Activated CD4-positive, alpha-beta memory T cell treated with anti-CD3 and anti-CD28 coated beads for 36 hours (primary cell): ENCODE measurements around the gene GRAMD1A. TPM values are rescaled to one million over a fixed set of nuclear protein-coding genes. Genes with fewer than 3 reads are reported as not detected.
A peak's percentile ranks its signal among the peaks of the same experiment; 100 is the strongest.

Experiments
- CTCF ChIA-PET: fragments of 350-600 bp; sonication (Branson Sonifier 250); formaldehyde crosslinking; loops from one replicate; lab custom pipeline; 2021; ENCODE audit warnings: antibody characterized with exemption, inconsistent platforms; lab: Charles Lee
- POLR2A ChIA-PET: fragments of 350-600 bp; sonication (Branson Sonifier 250); formaldehyde crosslinking; loops from one replicate; lab custom pipeline; 2021; ENCODE audit warnings: antibody characterized with exemption; lab: Charles Lee
- DNase-seq: peaks from one replicate; pipeline ENCODE4 v3.0.0-alpha.2; 2020
- H3K27ac Mint-ChIP-seq: one replicate; pipeline ENCODE4 v1.8.0; 2021; ENCODE audit warnings: mixed read lengths
- H3K27me3 Mint-ChIP-seq: one replicate; pipeline ENCODE4 v1.8.0; 2021; ENCODE audit warnings: mixed read lengths
- H3K36me3 Mint-ChIP-seq: one replicate; pipeline ENCODE4 v1.8.0; 2021; ENCODE audit warnings: mixed read lengths
- H3K4me1 Mint-ChIP-seq: one replicate; pipeline ENCODE4 v1.8.0; 2021; ENCODE audit warnings: low read depth, mixed read lengths
- H3K4me3 Mint-ChIP-seq: one replicate; pipeline ENCODE4 v1.8.0; 2021; ENCODE audit warnings: mild to moderate bottlenecking, mixed read lengths
- H3K9me3 Mint-ChIP-seq: one replicate; pipeline ENCODE4 v1.8.0; 2021; ENCODE audit warnings: mixed read lengths
- intact Hi-C: fragments of 100-400 bp; cut with micrococcal nuclease; formaldehyde crosslinking; loops from one replicate; pipeline ENCODE4 v1.15.1; 2023
- total RNA-seq, 2 experiments: library from RNA; stranded (reverse); gene quantifications; one replicate each; pipeline ENCODE4 v1.2.3, GENCODE V29; 2021

GRAMD1A gene
- total RNA-seq, 2 experiments from 2014 or later: 204 to 223 TPM

GRCh38 chr19:35059006-35059798 lies 59.1 kb downstream of the GRAMD1A start:
- Mint-ChIP-seq H3K9me3 (no peaks in the 10 kb centered on the region), H3K27ac (no peak overlapping the region), H3K27me3 (no peaks in the 10 kb centered on the region), H3K4me1 (peaks cover 8% of the 10 kb centered on the region), H3K36me3 (no peaks in the 10 kb centered on the region), H3K4me3 (no peak overlapping the region)
- intact Hi-C loops: no loop called here
- no peak for DNase-seq
- POLR2A ChIA-PET: no interaction called here
- CTCF ChIA-PET: interaction anchor here (0.6 to 2.1 kb wide), 4 partner anchors 8 to 191 kb away, joined by 3 to 11 read pairs (median 6); no protein-coding TSS in a partner anchor

DNA sequence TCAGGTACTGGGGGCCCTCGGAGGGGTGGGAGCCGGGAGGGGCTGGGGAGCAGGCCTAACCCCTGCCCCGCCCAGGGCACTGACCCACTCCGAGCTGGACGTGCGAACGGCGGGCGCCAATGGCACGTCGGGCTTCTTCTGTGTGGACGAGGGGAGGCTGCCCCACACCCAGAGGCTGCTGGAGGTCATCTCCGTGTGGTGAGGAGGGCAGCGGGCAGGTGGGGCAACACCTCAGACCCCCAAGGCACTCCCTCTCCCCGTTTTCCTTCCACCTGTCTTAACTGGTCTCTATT lies 59.6 kb downstream of the GRAMD1A start:
- no peak for DNase-seq
- intact Hi-C loops: loop anchor here (10.0 kb wide), 1 partner anchor 155 kb away; no protein-coding TSS in a partner anchor
- Mint-ChIP-seq H3K9me3 (no peaks in the 10 kb centered on the region), H3K4me3 (no peak overlapping the region), H3K27ac (no peak overlapping the region), H3K27me3 (no peaks in the 10 kb centered on the region), H3K4me1 (peaks cover 11% of the 10 kb centered on the region), H3K36me3 (no peaks in the 10 kb centered on the region)
- ChIA-PET CTCF (no interaction called here), POLR2A (no interaction called here)

- intact Hi-C loops: loop anchor here (10.0 kb wide), 1 partner anchor 154 kb away; no protein-coding TSS in a partner anchor
- CTCF ChIA-PET: no interaction called here
- DNase-seq: no peak
- POLR2A ChIA-PET: no interaction called here
- H3K27me3 Mint-ChIP-seq: no peaks in the 10 kb centered on the region
- H3K4me1 Mint-ChIP-seq: peaks cover 11% of the 10 kb centered on the region
- no peaks in the 10 kb centered on the region for H3K36me3 Mint-ChIP-seq
- no peak overlapping the region for H3K4me3 Mint-ChIP-seq
- H3K27ac Mint-ChIP-seq: no peak overlapping the region
- no peaks in the 10 kb centered on the region for H3K9me3 Mint-ChIP-seq
These were observed 60.2 kb downstream of the GRAMD1A start for GRCh38 chr19:35060160-35060855.

- peaks cover 14% of the 10 kb centered on the region for H3K4me1 Mint-ChIP-seq
- H3K9me3 Mint-ChIP-seq: peaks cover 3% of the 10 kb centered on the region
- no peaks in the 10 kb centered on the region for H3K36me3 Mint-ChIP-seq
- intact Hi-C loops: loop anchor here (10.0 kb wide), 1 partner anchor 153 kb away; no protein-coding TSS in a partner anchor
- H3K4me3 Mint-ChIP-seq: no peak overlapping the region
- ChIA-PET CTCF (interaction anchor here (1.4 to 3.8 kb wide), 2 partner anchors 18 to 74 kb away, joined by 3 to 22 read pairs; partner anchors contain the start of gene LGI4), POLR2A (no interaction called here)
- no peak overlapping the region for H3K27ac Mint-ChIP-seq
- no peaks in the 10 kb centered on the region for H3K27me3 Mint-ChIP-seq
- no peak for DNase-seq
These were observed 61.7 kb downstream of the GRAMD1A start for GRCh38 chr19:35061583-35062373.

DNA sequence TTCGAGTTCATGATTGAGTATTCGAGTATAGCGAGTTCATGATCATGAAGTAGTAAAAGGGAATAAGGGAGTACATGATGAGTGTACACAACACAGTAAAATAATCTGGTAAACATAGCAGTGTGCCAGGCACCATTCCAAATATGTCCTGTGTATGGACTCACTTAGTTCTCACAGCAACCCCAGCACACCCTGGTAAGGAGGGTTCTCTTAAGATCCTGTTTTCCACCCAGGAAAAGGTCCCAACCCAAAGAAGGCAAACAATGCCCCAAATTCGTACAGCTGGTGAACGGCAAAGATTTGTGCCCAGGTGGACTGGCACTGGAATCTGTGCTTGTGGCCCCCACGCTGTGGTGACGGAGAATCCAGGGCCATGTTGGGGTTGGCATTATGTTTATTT lies 62.8 kb downstream of the GRAMD1A start:
- no peak for DNase-seq
- H3K4me3 Mint-ChIP-seq: no peak overlapping the region
- ChIA-PET CTCF (interaction anchor here (0.7 to 3.8 kb wide), 5 partner anchors 16 to 154 kb away, joined by 3 to 22 read pairs (median 4); no protein-coding TSS in a partner anchor), POLR2A (no interaction called here)
- no peaks in the 10 kb centered on the region for H3K27me3 Mint-ChIP-seq
- H3K36me3 Mint-ChIP-seq: no peaks in the 10 kb centered on the region
- intact Hi-C loops: loop anchor here (10.0 kb wide), 1 partner anchor 152 kb away; no protein-coding TSS in a partner anchor
- no peak overlapping the region for H3K27ac Mint-ChIP-seq
- H3K4me1 Mint-ChIP-seq: peaks cover 18% of the 10 kb centered on the region
- H3K9me3 Mint-ChIP-seq: peaks cover 4% of the 10 kb centered on the region

DNA sequence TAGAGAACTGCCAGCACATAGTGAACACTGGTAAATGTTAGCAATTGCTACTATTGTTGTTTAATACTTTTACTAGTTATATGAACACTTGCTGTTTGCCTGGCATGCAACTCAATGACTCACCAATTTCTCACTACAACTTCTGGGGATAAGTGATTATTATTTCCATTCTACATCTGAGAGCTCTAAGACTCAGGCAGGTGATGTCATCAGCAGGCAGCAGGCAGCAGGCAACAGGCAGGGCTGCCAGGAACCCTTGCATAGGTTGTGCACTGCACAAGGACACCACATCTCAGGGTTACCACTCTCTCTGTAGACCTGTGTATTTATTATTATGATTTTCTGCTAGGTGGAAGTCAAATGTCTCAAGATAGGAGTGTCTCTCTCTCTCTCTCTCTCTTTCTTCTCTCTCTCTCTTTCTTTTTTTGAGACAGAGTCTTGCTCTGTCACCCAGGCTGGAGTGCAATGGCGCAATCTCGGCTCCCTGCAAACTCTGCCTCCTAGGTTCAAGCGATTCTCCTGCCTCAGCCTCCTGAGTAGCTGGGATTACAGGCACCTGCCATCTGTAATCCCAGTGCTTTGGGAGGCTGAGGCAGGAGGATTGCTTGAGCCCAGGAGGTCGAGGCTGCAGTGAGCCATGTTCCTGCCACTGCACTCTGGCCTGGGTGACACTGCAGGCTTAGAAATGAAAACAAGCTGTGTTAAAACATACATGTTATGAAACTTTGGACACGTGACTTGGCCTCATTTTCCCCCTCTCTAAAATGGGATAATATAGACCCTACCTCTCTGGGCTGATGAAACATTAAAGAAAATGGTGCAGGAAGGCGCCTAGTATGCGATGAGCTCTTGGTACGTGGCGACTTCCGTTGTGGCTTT lies 64.1 kb downstream of the GRAMD1A start:
- Mint-ChIP-seq H3K9me3 (peaks cover 4% of the 10 kb centered on the region), H3K27ac (peak overlapping the region; percentile 26), H3K36me3 (no peaks in the 10 kb centered on the region), H3K4me1 (peaks cover 18% of the 10 kb centered on the region), H3K4me3 (no peak overlapping the region), H3K27me3 (no peaks in the 10 kb centered on the region)
- DNase-seq: peak; percentile 44
- CTCF ChIA-PET: interaction anchor here (0.9 to 3.8 kb wide), 8 partner anchors 9 to 77 kb away, joined by 3 to 22 read pairs (median 4); no protein-coding TSS in a partner anchor
- intact Hi-C loops: loop anchor here (10.0 kb wide), 1 partner anchor 151 kb away; no protein-coding TSS in a partner anchor
- POLR2A ChIA-PET: no interaction called here

DNA sequence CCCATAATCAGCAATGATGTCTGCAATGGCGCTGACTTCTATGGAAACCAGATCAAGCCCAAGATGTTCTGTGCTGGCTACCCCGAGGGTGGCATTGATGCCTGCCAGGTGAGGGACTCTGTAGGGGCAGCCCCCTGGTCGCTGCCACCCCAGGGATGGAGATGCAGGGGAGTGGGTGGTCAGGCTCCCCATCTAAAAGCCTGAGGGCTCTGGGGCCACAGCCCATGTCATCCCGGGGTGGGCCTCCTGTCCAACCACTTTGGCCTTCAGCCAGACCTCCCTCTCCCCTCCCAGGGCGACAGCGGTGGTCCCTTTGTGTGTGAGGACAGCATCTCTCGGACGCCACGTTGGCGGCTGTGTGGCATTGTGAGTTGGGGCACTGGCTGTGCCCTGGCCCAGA lies 65.5 kb downstream of the GRAMD1A start:
- Mint-ChIP-seq H3K27me3 (no peaks in the 10 kb centered on the region), H3K4me3 (no peak overlapping the region), H3K4me1 (peaks cover 18% of the 10 kb centered on the region), H3K36me3 (peaks cover under 1% of the 10 kb centered on the region), H3K9me3 (peaks cover 9% of the 10 kb centered on the region), H3K27ac (no peak overlapping the region)
- DNase-seq: no peak
- intact Hi-C loops: loop anchor here (10.0 kb wide), 1 partner anchor 149 kb away; no protein-coding TSS in a partner anchor
- ChIA-PET POLR2A (no interaction called here), CTCF (interaction anchor here (0.6 to 3.8 kb wide), 6 partner anchors 21 to 82 kb away, joined by 3 to 22 read pairs (median 8); no protein-coding TSS in a partner anchor)

GRCh38 chr19:35066121-35066520 lies 66.0 kb downstream of the GRAMD1A start:
- Mint-ChIP-seq H3K36me3 (peaks cover 2% of the 10 kb centered on the region), H3K27ac (no peak overlapping the region), H3K27me3 (no peaks in the 10 kb centered on the region), H3K4me3 (no peak overlapping the region), H3K4me1 (peaks cover 18% of the 10 kb centered on the region), H3K9me3 (peaks cover 11% of the 10 kb centered on the region)
- CTCF ChIA-PET: interaction anchor here (0.5 to 3.0 kb wide), 25 partner anchors 8 to 516 kb away, joined by 3 to 59 read pairs (median 6); partner anchors contain the start of genes FXYD5 and LGI4
- intact Hi-C loops: loop anchor here (2.0 to 10.0 kb wide), 2 partner anchors 25 to 149 kb away; no protein-coding TSS in a partner anchor
- DNase-seq: no peak
- POLR2A ChIA-PET: interaction anchor here (1.2 kb wide), 1 partner anchor 76 kb away, joined by 5 read pairs; no protein-coding TSS in a partner anchor

- CTCF ChIA-PET: interaction anchor here (0.5 to 3.0 kb wide), 34 partner anchors 9 to 515 kb away, joined by 3 to 59 read pairs (median 5); partner anchors contain the start of genes FXYD5 and LGI4
- DNase-seq: peak; percentile 94
- Mint-ChIP-seq H3K4me3 (peak overlapping the region; percentile 21), H3K36me3 (peaks cover 2% of the 10 kb centered on the region), H3K27ac (peak overlapping the region; percentile 55), H3K4me1 (peaks cover 18% of the 10 kb centered on the region), H3K27me3 (no peaks in the 10 kb centered on the region), H3K9me3 (peaks cover 11% of the 10 kb centered on the region)
- intact Hi-C loops: loop anchor here (1.0 to 10.0 kb wide), 3 partner anchors 24 to 148 kb away; partner anchors contain the start of gene LGI4
- POLR2A ChIA-PET: interaction anchor here (0.6 to 1.2 kb wide), 2 partner anchors 75 to 394 kb away, joined by 4 to 5 read pairs; no protein-coding TSS in a partner anchor
These were observed 66.8 kb downstream of the GRAMD1A start for GRCh38 chr19:35066691-35067563.
